HEK293T (cell line): ENCODE data around the gene ACP5.

ENCODE experiments used
- ARNT ChIP-seq: fragments of 450-650 bp; IDR thresholded peaks from 2 replicates; pipeline ENCODE4 v1.6.1; 2017; ENCODE audit warnings: mild to moderate bottlenecking
- BHLHE40 ChIP-seq: fragments of 450-650 bp; IDR thresholded peaks from 2 replicates; pipeline ENCODE4 v1.6.1; 2016; ENCODE audit warnings: mild to moderate bottlenecking, moderate library complexity, borderline replicate concordance
- CTBP1 ChIP-seq: fragments of 450-650 bp; IDR thresholded peaks from 2 replicates; pipeline ENCODE4 v1.6.1; 2016; ENCODE audit warnings: borderline replicate concordance
- ELF4 ChIP-seq: fragments of 450-650 bp; IDR thresholded peaks from 2 replicates; pipeline ENCODE4 v1.6.1; 2017; ENCODE audit warnings: antibody characterized with exemption
- FOXA1 ChIP-seq: fragments of 450-650 bp; IDR thresholded peaks from 2 replicates; pipeline ENCODE4 v1.6.1; 2016; ENCODE audit warnings: mild to moderate bottlenecking
- FOXK2 ChIP-seq: fragments of 450-650 bp; IDR thresholded peaks from 2 replicates; pipeline ENCODE4 v1.6.1; 2016; ENCODE audit warnings: mild to moderate bottlenecking
- FOXM1 ChIP-seq: fragments of 450-650 bp; IDR thresholded peaks from 2 replicates; pipeline ENCODE4 v1.6.1; 2017; ENCODE audit warnings: mild to moderate bottlenecking, borderline replicate concordance
- HDGF ChIP-seq: fragments of 450-650 bp; IDR thresholded peaks from 2 replicates; pipeline ENCODE4 v1.6.1; 2017; ENCODE audit warnings: antibody characterized with exemption, borderline replicate concordance
- SP1 ChIP-seq: fragments of 450-650 bp; IDR thresholded peaks from 2 replicates; pipeline ENCODE4 v1.6.1; 2017
- SUZ12 ChIP-seq: fragments of 450-650 bp; IDR thresholded peaks from 2 replicates; pipeline ENCODE4 v1.6.1; 2016; ENCODE audit warnings: mild to moderate bottlenecking
- TARDBP ChIP-seq: fragments of 450-650 bp; IDR thresholded peaks from 2 replicates; pipeline ENCODE4 v1.6.1; 2016
- ZNF384 ChIP-seq: fragments of 450-650 bp; IDR thresholded peaks from 2 replicates; pipeline ENCODE4 v1.6.1; 2016
- TF ChIP-seq, protein P1 (sequence below): fragments of 450-650 bp; IDR thresholded peaks from 2 replicates; pipeline ENCODE4 v1.6.1; 2016

DNA sequence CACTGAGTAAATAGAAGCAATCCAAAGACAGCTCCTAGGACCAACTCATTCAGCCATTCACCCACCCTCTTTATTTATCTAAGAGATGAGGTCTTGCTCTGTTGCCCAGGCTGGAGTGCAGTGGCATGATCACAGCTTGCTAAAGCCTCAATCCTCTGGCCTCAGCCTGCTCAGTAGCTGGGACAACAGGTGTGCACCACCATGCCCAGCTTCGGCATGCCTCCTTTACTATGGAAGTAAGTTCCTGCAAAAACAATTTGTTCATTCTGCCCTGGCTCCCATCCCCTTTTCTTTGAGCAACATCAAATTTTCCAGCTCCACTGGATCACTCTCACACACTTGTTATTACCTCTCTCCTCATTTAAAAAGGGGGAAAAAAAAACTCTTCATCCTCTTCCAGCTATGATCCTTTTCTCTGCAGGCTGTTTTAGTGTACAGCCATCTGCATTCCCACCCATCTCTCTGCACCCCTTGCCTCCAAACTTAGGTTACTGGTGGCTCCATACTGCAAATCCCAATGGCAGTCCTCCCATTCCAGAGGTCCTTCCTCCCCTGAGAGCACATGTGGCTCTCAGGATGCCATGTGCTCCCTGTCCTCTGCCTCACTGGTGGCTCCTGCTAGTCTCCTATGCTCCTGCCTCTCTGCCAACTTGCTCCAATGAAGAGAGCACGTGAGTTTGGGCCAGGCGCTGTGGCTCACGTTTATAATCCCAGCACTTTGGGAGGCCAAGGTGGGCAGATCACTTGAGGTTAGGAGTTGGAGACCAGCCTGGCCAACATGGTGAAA is 20.6 kb downstream of the ACP5 start:
- TF ChIP-seq, protein P1, sequence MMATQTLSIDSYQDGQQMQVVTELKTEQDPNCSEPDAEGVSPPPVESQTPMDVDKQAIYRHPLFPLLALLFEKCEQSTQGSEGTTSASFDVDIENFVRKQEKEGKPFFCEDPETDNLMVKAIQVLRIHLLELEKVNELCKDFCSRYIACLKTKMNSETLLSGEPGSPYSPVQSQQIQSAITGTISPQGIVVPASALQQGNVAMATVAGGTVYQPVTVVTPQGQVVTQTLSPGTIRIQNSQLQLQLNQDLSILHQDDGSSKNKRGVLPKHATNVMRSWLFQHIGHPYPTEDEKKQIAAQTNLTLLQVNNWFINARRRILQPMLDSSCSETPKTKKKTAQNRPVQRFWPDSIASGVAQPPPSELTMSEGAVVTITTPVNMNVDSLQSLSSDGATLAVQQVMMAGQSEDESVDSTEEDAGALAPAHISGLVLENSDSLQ, result no peak
- TF ChIP-seq SP1 (no peak), FOXK2 (no peak), SUZ12 (no peak), HDGF (no peak), TARDBP (no peak), FOXM1 (no peak), ARNT (no peak), ELF4 (no peak), FOXA1 (no peak), ZNF384 (no peak), CTBP1 (no peak), BHLHE40 (no peak)
